ENCODE data around the gene GSC. TPM values are rescaled to one million over a fixed set of nuclear protein-coding genes. Genes with fewer than 3 reads are reported as not detected.

The GSC gene
- total and polyA plus RNA-seq, 2 of the 4 experiments (the other 2 are of a cell fraction): not detected

DNA sequence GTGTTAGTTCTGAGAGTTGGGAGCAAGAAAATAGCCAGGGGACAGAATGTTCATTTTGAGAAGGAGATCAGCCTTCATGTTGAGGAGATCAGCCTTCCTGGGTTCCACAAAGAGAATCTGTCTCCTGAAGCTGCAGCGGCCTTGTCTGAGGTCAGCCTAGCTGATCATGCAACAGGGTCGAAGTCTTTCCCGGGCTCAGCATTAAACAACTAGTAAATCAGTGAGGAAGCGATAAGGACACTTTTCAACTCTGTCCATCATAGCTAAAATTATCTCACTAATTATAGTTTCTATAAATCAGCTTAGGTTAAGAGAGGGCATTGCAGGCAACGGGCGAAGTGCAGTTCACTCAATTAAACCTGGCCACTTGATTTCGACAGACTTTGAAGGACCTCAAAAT is 7.5 kb downstream of the GSC start:
- Histone ChIP-seq H2BK120ac (ENCODE audit: low read depth, low read length) (no peak overlapping the region), H4K8ac (ENCODE audit: low read depth in 2 of 2, low read length in 2 of 2) (no peak overlapping the region), H3K56ac (ENCODE audit: extremely low read depth, insufficient read depth, low read length) (no peak overlapping the region), H3K18ac (ENCODE audit: low read depth, low read length) (no peak overlapping the region), H3K9ac (ENCODE audit: low read depth, low read length) (no peak overlapping the region), H2AK9ac (replicated peaks; ENCODE audit: low read depth, low read length, poor library complexity) (no peak overlapping the region), H2BK5ac (ENCODE audit: low read depth, low read length, poor library complexity, severe bottlenecking) (no peak overlapping the region), H2BK15ac (ENCODE audit: low read depth, low read length) (no peak overlapping the region), H3K14ac (replicated peaks; ENCODE audit: low read depth, low read length) (no peak overlapping the region), H2AFZ (replicated peaks; ENCODE audit: low read length, poor library complexity) (no peak overlapping the region), H3K9me3 (ENCODE audit: control insufficient read depth, insufficient read depth, low read length) (no peaks in the 10 kb centered on the region), H3K4me1 (ENCODE audit: control insufficient read depth, insufficient read depth, low read length) (no peaks in the 10 kb centered on the region), H3K23ac (ENCODE audit: low read depth, low read length) (no peak overlapping the region), H3K27me3 (ENCODE audit: control insufficient read depth, insufficient read depth, low read length) (peaks cover 20% of the 10 kb centered on the region), H3K79me1 (ENCODE audit: low read depth in 1 of 2, low read length in 2 of 2) (no peaks in the 10 kb centered on the region), H3K36me3 (ENCODE audit: control insufficient read depth, insufficient read depth, low read length) (no peaks in the 10 kb centered on the region), H2AK5ac (ENCODE audit: low read depth, low read length) (no peak overlapping the region), H4K5ac (ENCODE audit: low read depth, low read length) (no peak overlapping the region), H3K4ac (ENCODE audit: low read depth, low read length) (no peak overlapping the region), H3K9me1 (ENCODE audit: insufficient read depth, low read length) (no peaks in the 10 kb centered on the region), H2BK20ac (ENCODE audit: low read depth, low read length) (no peak overlapping the region), H3K4me2 (ENCODE audit: low read depth, low read length) (no peak overlapping the region), H4K91ac (ENCODE audit: insufficient read depth, low read depth, low read length) (no peak overlapping the region), H3K4me3 (ENCODE audit: insufficient read depth, low read depth, low read length) (no peak overlapping the region), H3K27ac (ENCODE audit: insufficient read depth, low read length) (no peak overlapping the region), H4K20me1 (ENCODE audit: insufficient read depth, low read length) (no peaks in the 10 kb centered on the region)
- DNase-seq (no peak), ATAC-seq (ENCODE audit: low read depth) (no peak)
- TF ChIP-seq, protein P1, sequence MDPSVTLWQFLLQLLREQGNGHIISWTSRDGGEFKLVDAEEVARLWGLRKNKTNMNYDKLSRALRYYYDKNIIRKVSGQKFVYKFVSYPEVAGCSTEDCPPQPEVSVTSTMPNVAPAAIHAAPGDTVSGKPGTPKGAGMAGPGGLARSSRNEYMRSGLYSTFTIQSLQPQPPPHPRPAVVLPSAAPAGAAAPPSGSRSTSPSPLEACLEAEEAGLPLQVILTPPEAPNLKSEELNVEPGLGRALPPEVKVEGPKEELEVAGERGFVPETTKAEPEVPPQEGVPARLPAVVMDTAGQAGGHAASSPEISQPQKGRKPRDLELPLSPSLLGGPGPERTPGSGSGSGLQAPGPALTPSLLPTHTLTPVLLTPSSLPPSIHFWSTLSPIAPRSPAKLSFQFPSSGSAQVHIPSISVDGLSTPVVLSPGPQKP (IDR thresholded peaks at IDR 0.05; ENCODE audit: borderline replicate concordance, low read depth, low read length): no peak
- in situ Hi-C loops (cut with MboI; ENCODE audit: low sequenced_read_pairs): no loop called here
- POLR2A ChIA-PET (ENCODE audit: unreplicated experiment): no interaction called here
- WGBS, 2 experiments (ENCODE audit: extremely low coverage in 2 of 2, insufficient read length in 1 of 2): 37% methylated on average over 2 of the region's 7 CpGs; no CpG with 5 or more reads in 1 of the 2 experiments
- CTCF ChIA-PET: no interaction called here
- intact Hi-C loops (cut with micrococcal nuclease): no loop called here
- no TSS peak for BruUV-seq (replicated peaks)
- dilution Hi-C loops (cut with HindIII; ENCODE audit: low sequenced_read_pairs, unreplicated experiment): no loop called here

Measured in IMR-90 (cell line).